ENCODE measurements around the gene CADM4.

The CADM4 gene

GRCh38 chr19:43631491-43631890 is 8.2 kb downstream of the CADM4 start:
- no peak for DNase-seq

GRCh38 chr19:43628646-43629326 is 10.9 kb downstream of the CADM4 start:
- no peak for DNase-seq

- DNase-seq = no peak
Measured at GRCh38 chr19:43626838-43627237, 12.8 kb downstream of the CADM4 start.

GRCh38 chr19:43625918-43626579 is 13.6 kb downstream of the CADM4 start:
- no peak for DNase-seq

GRCh38 chr19:43624933-43625332 is 14.7 kb downstream of the CADM4 start:
- DNase-seq = no peak

GRCh38 chr19:43623889-43624670 is 15.6 kb downstream of the CADM4 start:
- no peak for DNase-seq

GRCh38 chr19:43622956-43623355 is 16.7 kb downstream of the CADM4 start:
- DNase-seq = no peak

GRCh38 chr19:43622070-43622469 is 17.6 kb downstream of the CADM4 start:
- DNase-seq = no peak

- peak in 1 of 2 experiments; percentile 54 for DNase-seq
Measured at GRCh38 chr19:43620061-43621001, 19.3 kb downstream of the CADM4 start.

GRCh38 chr19:43619262-43620060 is 20.2 kb downstream of the CADM4 start, which contains the start of gene ZNF428:
Gene ZNF428 (minus strand): TSS chr19:43619629. CDS start chr19:43614304, 5,325 bp downstream.
- DNase-seq = peak; percentile 86 to 97

- peak; percentile 73 to 74 for DNase-seq
Measured at GRCh38 chr19:43618921-43619261, 20.8 kb downstream of the CADM4 start.

- no peak for DNase-seq
Measured at GRCh38 chr19:43616954-43617353, 22.7 kb downstream of the CADM4 start.

GRCh38 chr19:43616306-43616705 is 23.3 kb downstream of the CADM4 start:
- DNase-seq = no peak

GRCh38 chr19:43612374-43612773 is 27.3 kb downstream of the CADM4 start:
- DNase-seq = no peak

- no peak for DNase-seq
Measured at GRCh38 chr19:43611788-43612187, 27.9 kb downstream of the CADM4 start, which contains the start of gene SRRM5. Gene SRRM5 (plus strand): TSS chr19:43612088. CDS start chr19:43612122, 34 bp downstream.

GRCh38 chr19:43610493-43610892 is 29.2 kb downstream of the CADM4 start:
- DNase-seq = no peak

- DNase-seq = no peak
Measured at GRCh38 chr19:43609872-43610271, 29.8 kb downstream of the CADM4 start.

GRCh38 chr19:43607238-43608205 is 32.1 kb downstream of the CADM4 start:
- no peak for DNase-seq

GRCh38 chr19:43606569-43607229 is 33.0 kb downstream of the CADM4 start:
- no peak for DNase-seq
